GM18520 (cell line): ENCODE data around the gene XYLT1.

Source experiments
- ATAC-seq: cut with Tn5 transposase; IDR thresholded peaks from one replicate; pipeline ENCODE4 v1.9.1; 2021; ENCODE audit not compliant: unreplicated experiment

Gene XYLT1

GRCh38 chr16:17269439-17269838 is 201.3 kb downstream of the XYLT1 start:
- no peak for ATAC-seq

- no peak for ATAC-seq
Observed at GRCh38 chr16:17266608-17267313, 204.0 kb downstream of the XYLT1 start.

GRCh38 chr16:17265154-17265553 is 205.6 kb downstream of the XYLT1 start:
- ATAC-seq: no peak

DNA sequence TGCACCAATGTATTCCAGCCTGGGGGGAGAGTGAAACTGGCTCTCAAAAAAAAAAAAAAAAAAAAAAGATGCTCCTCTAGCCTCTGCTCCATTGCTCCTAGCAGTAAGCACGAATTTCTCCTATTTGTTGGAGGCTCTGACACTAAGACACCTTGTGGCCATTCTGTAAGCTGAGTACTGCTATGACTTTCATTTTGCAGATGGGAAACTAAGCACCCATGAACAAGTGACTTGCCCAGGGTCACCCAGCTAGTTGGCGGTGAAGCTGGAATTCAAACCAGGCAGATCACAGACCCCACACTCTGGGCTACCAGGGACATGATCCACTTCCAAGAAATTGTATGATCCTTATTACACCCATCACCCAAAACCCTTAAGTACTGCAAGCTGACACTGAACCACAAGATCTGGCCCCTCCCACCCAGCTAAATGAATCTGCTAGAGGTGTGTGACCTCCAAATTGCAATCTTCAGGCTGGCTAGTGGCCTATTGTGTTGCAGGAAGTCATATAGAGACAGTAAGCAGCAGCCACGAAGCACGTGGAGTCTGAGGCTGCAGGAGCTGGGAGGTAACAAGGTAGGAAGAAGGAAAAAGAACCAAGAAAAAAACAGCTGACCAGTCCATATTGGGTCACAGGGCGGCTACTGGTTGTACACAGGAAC is 209.4 kb downstream of the XYLT1 start:
- ATAC-seq: no peak

DNA sequence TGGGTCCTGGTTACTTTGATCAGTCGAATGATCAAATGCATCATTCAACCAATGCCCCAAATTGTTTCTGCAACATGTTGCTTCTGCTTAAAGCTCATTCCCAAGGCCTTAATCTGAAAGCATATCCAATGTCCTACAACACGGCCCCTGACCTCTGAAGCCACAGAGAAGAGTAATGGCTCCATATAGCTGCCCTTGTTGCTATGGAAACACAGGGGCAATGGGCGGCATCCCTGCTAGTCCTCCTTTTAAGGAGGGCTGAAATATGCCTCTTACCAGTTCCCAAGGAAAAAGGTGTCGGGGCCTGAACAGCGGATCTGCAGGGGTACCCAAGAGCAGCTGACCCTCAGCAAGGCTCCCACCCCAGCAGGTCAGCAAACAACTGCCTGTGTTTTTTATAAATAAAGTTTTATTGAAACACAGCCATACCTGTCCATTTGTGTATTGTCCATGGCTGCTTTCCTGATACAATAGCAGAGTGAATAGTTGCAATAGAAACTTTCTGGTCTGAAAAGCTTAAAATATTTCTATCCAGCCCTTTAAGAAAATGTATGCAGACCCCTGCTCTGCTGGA is 210.4 kb downstream of the XYLT1 start:
- ATAC-seq: no peak

DNA sequence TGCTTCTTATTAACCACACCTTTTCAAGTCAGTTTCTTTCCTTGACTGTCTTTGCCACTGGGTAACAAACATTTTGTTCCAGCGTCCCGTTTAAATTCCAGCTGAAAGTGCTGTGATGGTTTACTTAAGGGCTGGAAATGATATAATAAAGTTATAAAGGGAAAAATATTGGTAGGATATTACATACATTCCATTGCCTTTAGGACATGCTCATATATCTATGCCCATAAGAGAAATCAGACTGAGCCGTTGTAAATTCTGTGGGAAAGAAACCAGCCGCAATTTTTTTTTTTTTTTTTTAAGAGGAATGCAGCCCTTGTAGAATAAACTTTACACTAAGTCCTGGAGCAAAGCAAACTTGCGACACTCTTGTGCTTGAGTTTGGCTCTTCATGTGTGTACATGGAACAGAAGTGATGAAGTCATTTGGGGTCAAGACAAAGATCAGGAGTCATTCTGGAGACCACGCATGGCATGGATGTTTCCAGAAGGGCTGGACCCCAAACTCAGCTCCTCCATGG is 210.9 kb downstream of the XYLT1 start:
- ATAC-seq: no peak

DNA sequence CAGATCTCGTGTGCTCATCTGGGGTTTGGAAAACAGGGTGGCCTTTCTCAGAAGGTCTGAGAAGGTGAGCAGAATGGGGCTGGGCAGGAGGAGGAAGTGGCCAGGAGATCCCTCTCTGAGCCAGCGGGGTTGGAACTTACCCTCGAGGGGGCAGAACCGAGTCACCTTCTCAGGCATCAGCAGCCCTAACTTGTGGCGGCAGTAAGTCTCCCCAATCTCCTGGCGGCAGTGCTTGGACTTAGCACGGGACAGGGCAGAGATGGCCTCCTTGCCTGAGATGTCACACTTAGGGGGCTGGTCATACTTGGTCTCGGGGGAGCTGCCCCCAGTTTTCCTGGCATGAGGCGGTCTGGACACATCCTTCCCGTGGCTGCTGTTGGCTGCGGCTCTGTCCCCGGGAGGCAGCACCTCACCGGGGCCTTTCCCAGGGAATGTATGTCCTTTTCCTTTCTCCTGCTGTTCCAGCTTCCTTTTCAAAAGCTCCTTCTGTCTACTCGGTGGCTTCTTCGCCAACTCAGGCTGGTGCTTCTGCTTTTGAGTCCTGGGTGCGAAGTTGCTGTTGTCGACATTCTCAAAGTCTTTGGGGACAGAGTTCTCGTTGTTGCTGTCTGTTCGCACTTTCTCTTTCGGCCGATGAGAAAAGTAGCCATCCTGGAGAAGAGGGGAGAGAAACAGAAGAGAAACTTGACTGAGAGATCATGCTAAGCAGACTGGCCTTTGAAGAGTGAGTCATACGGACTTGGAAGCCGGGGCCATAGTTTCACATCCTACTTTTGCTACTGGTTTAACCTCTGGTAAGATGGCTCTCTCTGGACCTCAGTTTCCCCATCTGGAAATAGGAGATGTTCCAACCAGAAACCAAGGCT is 211.7 kb downstream of the XYLT1 start:
- ATAC-seq: peak; percentile 77

GRCh38 chr16:17258077-17258599 is 212.6 kb downstream of the XYLT1 start:
- ATAC-seq: no peak

GRCh38 chr16:17257426-17258023 is 213.2 kb downstream of the XYLT1 start:
- ATAC-seq: no peak

- no peak for ATAC-seq
Observed at GRCh38 chr16:17252701-17253100, 218.1 kb downstream of the XYLT1 start.

GRCh38 chr16:17252064-17252463 is 218.7 kb downstream of the XYLT1 start:
- ATAC-seq: no peak

DNA sequence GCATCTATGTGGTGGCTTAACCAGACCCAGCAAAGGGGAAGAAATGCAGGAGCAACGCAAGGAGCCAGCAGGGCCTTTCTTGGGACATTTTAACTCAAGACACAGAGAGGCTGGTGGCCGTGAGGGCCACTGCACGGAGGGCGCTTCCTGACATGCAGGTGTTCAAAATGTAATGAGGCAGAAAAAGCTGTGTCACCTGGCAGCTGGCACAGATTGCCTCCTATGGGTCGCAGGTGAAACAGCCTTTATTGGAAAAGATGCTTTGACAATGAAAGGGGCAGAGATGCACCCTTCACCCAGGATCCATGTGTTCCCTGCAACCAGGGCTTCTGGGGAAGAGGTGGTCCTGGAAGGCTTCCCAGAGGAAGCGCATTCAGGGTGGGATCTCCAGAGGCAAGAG is 219.3 kb downstream of the XYLT1 start:
- ATAC-seq: no peak

GRCh38 chr16:17246974-17247732 is 223.6 kb downstream of the XYLT1 start:
- no peak for ATAC-seq

DNA sequence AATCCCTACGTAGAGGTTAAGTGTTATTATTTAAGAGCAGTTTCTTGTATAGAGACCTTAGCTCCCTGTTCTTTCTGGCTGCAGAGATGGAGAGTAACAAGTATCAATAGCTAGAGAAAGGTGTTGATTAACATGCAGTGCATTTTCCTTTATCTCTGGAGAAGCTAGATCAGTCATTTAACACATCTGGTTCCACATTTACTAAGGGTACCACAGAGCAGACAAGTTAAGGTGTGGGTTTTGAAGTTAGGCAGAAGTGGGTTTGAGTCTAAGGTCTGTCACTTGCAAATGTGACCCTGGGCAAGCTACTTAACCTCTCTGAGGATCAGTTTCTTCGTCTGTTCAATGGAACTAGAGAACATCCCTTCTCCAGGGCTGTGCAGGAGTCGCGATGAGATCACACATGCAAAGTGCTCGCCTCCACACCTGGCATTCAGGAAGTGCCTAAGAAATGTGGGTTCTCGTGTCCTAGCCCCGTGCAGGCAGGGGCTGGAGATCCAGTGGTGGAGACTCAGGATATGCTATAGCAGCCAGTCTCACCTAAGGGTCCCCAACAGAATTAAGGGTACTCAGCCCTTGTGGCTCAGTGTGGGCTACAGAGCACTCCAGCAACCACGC is 224.4 kb downstream of the XYLT1 start:
- no peak for ATAC-seq

GRCh38 chr16:17245776-17246175 is 225.0 kb downstream of the XYLT1 start:
- no peak for ATAC-seq

DNA sequence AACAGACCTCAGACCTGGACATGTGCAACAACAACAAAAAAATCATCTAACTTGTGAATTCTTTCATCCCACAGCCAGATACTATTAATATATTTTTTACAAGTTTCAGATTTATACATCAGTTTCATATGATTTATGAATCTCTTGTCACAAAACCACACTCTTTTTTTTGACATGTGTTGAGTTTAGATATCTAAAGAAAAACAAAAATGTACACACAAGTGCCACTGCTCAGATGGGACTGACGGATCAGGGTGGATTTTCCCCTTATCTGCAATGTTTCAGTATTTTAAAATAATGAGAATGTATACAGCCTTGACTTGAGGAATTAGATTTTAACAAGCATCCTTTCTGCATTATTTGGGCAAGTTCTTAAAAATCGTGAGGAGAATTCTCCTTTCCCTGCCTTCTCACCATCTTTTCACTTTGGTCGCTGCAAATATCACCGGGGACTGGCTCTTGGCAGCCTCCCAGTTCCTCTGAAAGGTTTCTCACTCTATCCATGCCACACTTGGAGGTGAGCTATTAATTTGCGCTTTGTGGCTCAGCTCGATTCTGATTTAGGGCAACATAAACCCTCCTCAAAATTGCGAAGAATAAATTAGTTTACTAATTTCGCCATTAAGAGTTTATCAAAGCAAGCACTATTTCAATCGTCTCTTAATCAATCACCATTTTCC is 225.7 kb downstream of the XYLT1 start:
- no peak for ATAC-seq

DNA sequence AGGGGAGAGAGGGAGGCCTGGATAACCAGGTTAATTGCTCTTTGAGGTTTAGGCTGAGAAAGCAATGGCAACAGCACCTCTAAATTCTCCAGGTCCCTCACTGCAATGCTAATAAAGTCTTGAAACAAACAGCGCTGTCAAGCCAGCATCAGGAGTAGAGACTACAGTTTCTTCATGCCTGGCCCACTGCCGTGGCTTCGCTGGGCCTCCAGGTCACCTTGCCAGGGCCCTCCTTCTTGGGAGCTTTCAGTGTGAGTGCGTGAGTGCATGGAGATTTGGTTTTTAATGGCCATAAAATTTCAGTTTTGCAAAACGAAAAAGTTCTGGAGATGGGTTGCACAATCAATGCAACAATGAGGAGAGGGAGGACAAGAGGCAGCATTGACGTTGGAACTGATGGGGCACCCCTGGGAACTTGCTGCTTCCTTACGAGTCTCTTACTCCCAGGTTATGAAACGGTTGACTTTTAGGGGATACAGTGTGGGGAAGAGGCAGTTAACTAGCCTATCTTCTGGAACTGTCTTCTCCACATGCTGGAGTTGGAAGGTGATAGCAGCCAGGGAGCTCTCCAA is 229.4 kb downstream of the XYLT1 start:
- ATAC-seq: no peak

- ATAC-seq: no peak
Observed at GRCh38 chr16:17238285-17239028, 232.3 kb downstream of the XYLT1 start.
